Mesenchymal stem cell (in vitro differentiated cells and primary cell): ENCODE measurements around the gene ITGB8.

ENCODE experiments used
- DNase-seq: peaks from one replicate; pipeline ENCODE4 v3.0.0-alpha.2; 2013
- H2AFZ ChIP-seq: one replicate; pipeline ENCODE4 v1.6.1; 2013; ENCODE audit warnings: low read depth, mild to moderate bottlenecking, control low read depth, inconsistent platforms, low read length, moderate library complexity
- H2AK5ac ChIP-seq: 2 replicates; pipeline ENCODE4 v1.6.1; 2013; ENCODE audit warnings: low read length, moderate library complexity, mild to moderate bottlenecking, inconsistent platforms; ENCODE audit not compliant: severe bottlenecking
- H2BK120ac ChIP-seq: one replicate; pipeline ENCODE4 v1.6.1; 2013; ENCODE audit warnings: low read depth, mild to moderate bottlenecking, inconsistent platforms, low read length, moderate library complexity
- H2BK12ac ChIP-seq, 2 experiments: one replicate each; pipeline ENCODE4 v1.6.1; 2013; ENCODE audit warnings: inconsistent platforms in 2 of 2, low read length in 2 of 2, mild to moderate bottlenecking in 2 of 2, moderate library complexity in 2 of 2, control low read depth in 1 of 2
- H2BK15ac ChIP-seq: one replicate; pipeline ENCODE4 v1.6.1; 2013; ENCODE audit warnings: mild to moderate bottlenecking, low read depth, inconsistent platforms; ENCODE audit not compliant: poor library complexity, severe bottlenecking
- H2BK5ac ChIP-seq: 2 replicates; pipeline ENCODE4 v1.6.1; 2013; ENCODE audit warnings: low read depth, mild to moderate bottlenecking, low read length, control low read depth, inconsistent platforms; ENCODE audit not compliant: poor library complexity, severe bottlenecking
- H3K14ac ChIP-seq, 2 experiments: one replicate each; pipeline ENCODE4 v1.6.1; 2013; ENCODE audit warnings: inconsistent platforms in 2 of 2, low read length in 2 of 2, control low read depth in 1 of 2, mild to moderate bottlenecking in 1 of 2, moderate library complexity in 1 of 2
- H3K18ac ChIP-seq, 2 experiments: one replicate each; pipeline ENCODE4 v1.6.1; 2013; ENCODE audit warnings: inconsistent platforms in 2 of 2, low read length in 2 of 2, control low read depth in 1 of 2, low read depth in 1 of 2, mild to moderate bottlenecking in 1 of 2
- H3K23ac ChIP-seq, 2 experiments: one replicate each; pipeline ENCODE4 v1.6.1; 2013; ENCODE audit warnings: inconsistent platforms in 2 of 2, low read length in 2 of 2, mild to moderate bottlenecking in 2 of 2, moderate library complexity in 2 of 2, control low read depth in 1 of 2
- H3K27ac ChIP-seq: 2 replicates; pipeline ENCODE4 v1.5.1; 2013; ENCODE audit warnings: mild to moderate bottlenecking, moderate library complexity, low read length, control low read depth, inconsistent platforms; ENCODE audit not compliant: poor library complexity, severe bottlenecking
- H3K27me3 ChIP-seq, 2 experiments: 2 replicates each; pipeline versions ENCODE4 v1.6.1 to v1.7.0; 2013; ENCODE audit warnings: low read length in 2 of 2, mild to moderate bottlenecking in 2 of 2, moderate library complexity in 2 of 2, control low read depth in 1 of 2, inconsistent platforms in 1 of 2; ENCODE audit not compliant: control insufficient read depth in 1 of 2, insufficient read depth in 1 of 2
- H3K36me3 ChIP-seq, 2 experiments: 2 replicates each; pipeline versions ENCODE4 v1.6.1 to v1.7.0; 2013; ENCODE audit warnings: low read length in 2 of 2, control low read depth in 1 of 2, inconsistent platforms in 1 of 2, low read depth in 1 of 2, mild to moderate bottlenecking in 1 of 2; ENCODE audit not compliant: insufficient read depth in 2 of 2, control insufficient read depth in 1 of 2
- H3K4ac ChIP-seq, 2 experiments: one replicate each; pipeline ENCODE4 v1.6.1; 2013; ENCODE audit warnings: inconsistent platforms in 2 of 2, low read length in 2 of 2, mild to moderate bottlenecking in 2 of 2, moderate library complexity in 2 of 2, control low read depth in 1 of 2, low read depth in 1 of 2
- H3K4me1 ChIP-seq: 2 replicates; pipeline ENCODE4 v1.6.1; 2013; ENCODE audit warnings: low read depth, low read length, control low read depth; ENCODE audit not compliant: control insufficient read depth, insufficient read depth
- H3K4me2 ChIP-seq: 2 replicates; pipeline ENCODE4 v1.6.1; 2013; ENCODE audit warnings: low read length, mild to moderate bottlenecking, inconsistent platforms; ENCODE audit not compliant: poor library complexity, severe bottlenecking
- H3K4me3 ChIP-seq, 2 experiments: 2 replicates each; pipeline versions ENCODE4 v1.5.1 to v1.7.0; 2013; ENCODE audit warnings: low read length in 2 of 2, mild to moderate bottlenecking in 2 of 2, control low read depth in 1 of 2, low read depth in 1 of 2; ENCODE audit not compliant: insufficient read depth in 1 of 2
- H3K79me1 ChIP-seq: replicated peaks from 2 replicates; pipeline ENCODE4 v1.6.1; 2013; ENCODE audit warnings: mild to moderate bottlenecking, control low read depth, low read length, inconsistent platforms; ENCODE audit not compliant: poor library complexity, severe bottlenecking
- H3K9ac ChIP-seq: 2 replicates; pipeline ENCODE4 v1.7.0; 2013; ENCODE audit warnings: mild to moderate bottlenecking, low read length, moderate library complexity
- H3K9me3 ChIP-seq: 2 replicates; pipeline ENCODE4 v1.7.0; 2013; ENCODE audit warnings: mild to moderate bottlenecking, low read length; ENCODE audit not compliant: control insufficient read depth
- H4K8ac ChIP-seq: one replicate; pipeline ENCODE4 v1.6.1; 2013; ENCODE audit warnings: inconsistent platforms, mild to moderate bottlenecking, low read length, moderate library complexity
- H4K91ac ChIP-seq: one replicate; pipeline ENCODE4 v1.6.1; 2013; ENCODE audit warnings: mild to moderate bottlenecking, low read length, inconsistent platforms
- WGBS: methylation state at CpG from one replicate; pipeline ENCODE4 v1.1.7; 2013; ENCODE audit warnings: mixed read lengths; 5-methylcytosine and 5-hydroxymethylcytosine counted together

ITGB8 gene

GRCh38 chr7:20362574-20363253, 32.0 kb downstream of the ITGB8 start:
- no peaks in the 10 kb centered on the region for H3K27me3 ChIP-seq
- H4K8ac ChIP-seq, result no peak overlapping the region
- no peak overlapping the region for H3K23ac ChIP-seq
- no peaks in the 10 kb centered on the region for H3K9me3 ChIP-seq
- H2BK5ac ChIP-seq, result no peak overlapping the region
- H3K4me1 ChIP-seq, result no peaks in the 10 kb centered on the region
- H3K27ac ChIP-seq, result no peak overlapping the region
- WGBS, result 67% methylated on average over 1 of the region's 2 CpGs
- H3K9ac ChIP-seq, result no peak overlapping the region
- H4K91ac ChIP-seq, result no peak overlapping the region
- no peak overlapping the region for H3K18ac ChIP-seq
- peaks cover 6 to 43% of the 10 kb centered on the region in 2 experiments for H3K36me3 ChIP-seq
- H3K14ac ChIP-seq, result no peak overlapping the region
- peaks cover 26% of the 10 kb centered on the region for H3K79me1 ChIP-seq
- no peak for DNase-seq
- H3K4ac ChIP-seq, result no peak overlapping the region
- no peak overlapping the region for H2BK12ac ChIP-seq
- H2AK5ac ChIP-seq, result no peak overlapping the region
- H2AFZ ChIP-seq, result no peak overlapping the region
- H3K4me3 ChIP-seq, result no peak overlapping the region
- H3K4me2 ChIP-seq, result no peak overlapping the region
- H2BK120ac ChIP-seq, result no peak overlapping the region
- H2BK15ac ChIP-seq, result no peak overlapping the region

DNA sequence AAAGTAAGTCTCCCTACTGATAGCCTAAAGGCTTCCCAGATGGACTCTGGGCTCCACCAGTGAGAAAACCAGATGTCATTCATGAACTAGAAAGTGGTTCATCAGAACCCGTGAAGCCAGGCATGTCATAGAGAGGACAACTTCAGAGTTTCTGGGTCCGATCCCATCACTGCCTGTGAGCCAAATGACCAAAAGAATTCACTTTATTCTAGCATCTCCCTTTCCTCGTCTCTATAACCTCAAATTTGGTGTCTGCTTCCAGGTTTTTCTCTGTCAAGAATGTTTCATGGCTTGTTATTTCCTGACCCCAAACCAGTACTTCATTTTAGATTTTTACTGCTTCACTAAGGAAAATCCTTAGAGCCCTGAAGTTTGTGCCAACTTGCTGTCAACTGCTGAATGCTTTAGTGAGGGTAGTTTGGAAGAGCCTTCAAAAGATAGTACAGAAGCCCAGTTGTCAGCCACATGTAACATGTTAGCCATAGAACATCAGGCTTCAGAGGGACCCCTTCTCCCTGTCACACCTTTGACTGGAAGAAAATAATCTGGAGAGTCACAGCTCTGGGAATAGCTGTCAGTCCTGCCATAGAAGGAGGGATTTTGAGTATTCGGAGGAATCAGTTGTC, 34.0 kb downstream of the ITGB8 start:
- Histone ChIP-seq H2AFZ (no peak overlapping the region), H3K36me3 (peaks cover 5 to 58% of the 10 kb centered on the region in 2 experiments), H3K14ac (no peak overlapping the region), H2AK5ac (no peak overlapping the region), H3K9ac (no peak overlapping the region), H3K79me1 (peaks cover 27% of the 10 kb centered on the region), H3K18ac (no peak overlapping the region), H3K4me3 (no peak overlapping the region), H3K27ac (no peak overlapping the region), H2BK12ac (no peak overlapping the region), H3K23ac (no peak overlapping the region), H4K8ac (no peak overlapping the region), H4K91ac (no peak overlapping the region), H2BK5ac (no peak overlapping the region), H2BK120ac (no peak overlapping the region), H3K27me3 (no peaks in the 10 kb centered on the region), H3K9me3 (no peaks in the 10 kb centered on the region), H3K4ac (no peak overlapping the region), H3K4me1 (no peaks in the 10 kb centered on the region), H2BK15ac (no peak overlapping the region), H3K4me2 (no peak overlapping the region)
- whole genome bisulfite sequencing, result 90% methylated on average over 4 of the region's 4 CpGs
- no peak for DNase-seq

DNA sequence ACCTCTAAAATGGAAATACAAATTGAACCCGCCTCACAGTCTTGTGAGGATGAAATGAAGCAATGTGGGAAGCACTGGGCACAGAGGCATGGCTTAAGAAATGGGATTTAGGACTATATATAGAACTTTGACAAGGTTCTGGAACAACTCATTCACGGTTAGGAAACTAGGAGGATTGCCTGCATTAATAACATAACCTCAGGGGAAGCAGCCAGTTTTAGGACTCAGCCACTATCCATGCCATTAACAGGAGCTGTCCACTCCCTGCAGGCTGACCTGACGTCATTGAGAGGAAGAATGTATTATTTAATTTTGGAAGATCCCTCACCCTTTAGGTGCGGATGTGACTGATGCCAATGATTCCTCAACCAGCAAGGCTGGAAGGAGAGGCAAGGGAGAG, 34.8 kb downstream of the ITGB8 start:
- no peak overlapping the region for H3K23ac ChIP-seq
- H2AFZ ChIP-seq, result no peak overlapping the region
- H3K4me3 ChIP-seq, result no peak overlapping the region
- no peak overlapping the region for H3K4ac ChIP-seq
- no peaks in the 10 kb centered on the region for H3K4me1 ChIP-seq
- no peak overlapping the region for H2BK5ac ChIP-seq
- DNase-seq, result no peak
- H2AK5ac ChIP-seq, result no peak overlapping the region
- no peak overlapping the region for H2BK15ac ChIP-seq
- no peak overlapping the region for H3K14ac ChIP-seq
- H2BK120ac ChIP-seq, result no peak overlapping the region
- H4K91ac ChIP-seq, result no peak overlapping the region
- H2BK12ac ChIP-seq, result no peak overlapping the region
- peaks cover 5 to 57% of the 10 kb centered on the region in 2 experiments for H3K36me3 ChIP-seq
- H3K79me1 ChIP-seq, result peaks cover 25% of the 10 kb centered on the region
- no peaks in the 10 kb centered on the region for H3K27me3 ChIP-seq
- H3K18ac ChIP-seq, result no peak overlapping the region
- WGBS, result 77% methylated on average over 4 of the region's 4 CpGs
- H4K8ac ChIP-seq, result no peak overlapping the region
- H3K9ac ChIP-seq, result no peak overlapping the region
- no peaks in the 10 kb centered on the region for H3K9me3 ChIP-seq
- no peak overlapping the region for H3K4me2 ChIP-seq
- no peak overlapping the region for H3K27ac ChIP-seq

DNA sequence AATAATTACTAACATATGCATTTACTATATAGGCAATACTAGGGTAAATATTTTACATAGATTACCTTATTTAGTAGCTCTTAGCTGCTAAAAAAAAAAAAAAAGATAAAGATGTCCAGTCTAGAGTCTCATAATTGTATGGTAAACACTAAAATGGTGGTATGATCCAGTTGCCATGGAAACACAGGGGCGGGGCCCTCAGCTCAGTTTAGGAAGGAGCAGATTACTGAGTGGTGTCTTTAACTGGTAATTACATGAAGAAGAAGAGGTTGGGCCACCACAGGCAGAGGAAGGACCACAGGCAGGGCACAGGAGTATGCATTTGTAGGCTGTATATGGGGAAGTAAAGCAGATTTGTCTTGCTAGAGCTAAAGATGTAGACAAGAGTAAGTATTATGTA, 43.7 kb downstream of the ITGB8 start:
- Histone ChIP-seq H3K4me2 (no peak overlapping the region), H3K23ac (no peak overlapping the region), H2BK15ac (no peak overlapping the region), H3K4ac (no peak overlapping the region), H3K27me3 (no peaks in the 10 kb centered on the region), H3K79me1 (peaks cover 9% of the 10 kb centered on the region), H3K14ac (no peak overlapping the region), H3K9me3 (no peaks in the 10 kb centered on the region), H3K4me1 (no peaks in the 10 kb centered on the region), H2BK12ac (no peak overlapping the region), H2AK5ac (no peak overlapping the region), H3K9ac (no peak overlapping the region), H3K4me3 (no peak overlapping the region), H4K8ac (no peak overlapping the region), H3K18ac (no peak overlapping the region), H2BK5ac (no peak overlapping the region), H2BK120ac (no peak overlapping the region), H3K27ac (no peak overlapping the region), H4K91ac (no peak overlapping the region), H3K36me3 (peaks cover 8 to 32% of the 10 kb centered on the region in 2 experiments), H2AFZ (no peak overlapping the region)
- 93% methylated on average over 1 of the region's 1 CpG for WGBS
- no peak for DNase-seq
